Endothelial cell (in vitro differentiated cells): Measurements from ENCODE around the gene DLGAP1. TPM values are rescaled to one million over a fixed set of nuclear protein-coding genes. Genes with fewer than 3 reads are reported as not detected.

ENCODE experiments used
- DNase-seq: peaks from one replicate; pipeline ENCODE4 v3.0.0; 2021; ENCODE audit warnings: low spot score
- H3K27ac Mint-ChIP-seq: one replicate; pipeline ENCODE4 v1.8.0; 2021; ENCODE audit warnings: mixed read lengths, inconsistent platforms; ENCODE audit not compliant: unreplicated experiment
- H3K27me3 Mint-ChIP-seq: one replicate; pipeline ENCODE4 v1.8.0; 2021; ENCODE audit warnings: mild to moderate bottlenecking, moderate library complexity, mixed read lengths, inconsistent platforms; ENCODE audit not compliant: unreplicated experiment
- H3K36me3 Mint-ChIP-seq: one replicate; pipeline ENCODE4 v1.8.0; 2021; ENCODE audit warnings: mild to moderate bottlenecking, low read depth, mixed read lengths, inconsistent platforms; ENCODE audit not compliant: unreplicated experiment
- H3K4me1 Mint-ChIP-seq: one replicate; pipeline ENCODE4 v1.8.0; 2021; ENCODE audit warnings: mild to moderate bottlenecking, mixed read lengths, inconsistent platforms; ENCODE audit not compliant: unreplicated experiment
- H3K4me3 Mint-ChIP-seq: one replicate; pipeline ENCODE4 v1.8.0; 2021; ENCODE audit warnings: mild to moderate bottlenecking, mixed read lengths, inconsistent platforms; ENCODE audit not compliant: unreplicated experiment
- H3K9me3 Mint-ChIP-seq: one replicate; pipeline ENCODE4 v1.8.0; 2021; ENCODE audit warnings: mixed read lengths, inconsistent platforms; ENCODE audit not compliant: unreplicated experiment
- total RNA-seq: library from RNA; stranded (reverse); fragmentation: NEBNext Ultra II Directional; extraction: Animal tissue kit (Norgen Biotek cat#: 25700); gene quantifications from one replicate; pipeline ENCODE4 v1.2.1, GENCODE V29; 2021; ENCODE audit not compliant: unreplicated experiment
- TF ChIP-seq, protein P1 (sequence below): fragments of 200-600 bp; sonication (generic); IDR thresholded peaks from one replicate; pipeline ENCODE4 v1.5.0; 2021; ENCODE audit warnings: antibody characterized with exemption; ENCODE audit not compliant: unreplicated experiment

The DLGAP1 gene
- total RNA-seq, 1 donor from 2014 or later = 1.8 TPM

DNA sequence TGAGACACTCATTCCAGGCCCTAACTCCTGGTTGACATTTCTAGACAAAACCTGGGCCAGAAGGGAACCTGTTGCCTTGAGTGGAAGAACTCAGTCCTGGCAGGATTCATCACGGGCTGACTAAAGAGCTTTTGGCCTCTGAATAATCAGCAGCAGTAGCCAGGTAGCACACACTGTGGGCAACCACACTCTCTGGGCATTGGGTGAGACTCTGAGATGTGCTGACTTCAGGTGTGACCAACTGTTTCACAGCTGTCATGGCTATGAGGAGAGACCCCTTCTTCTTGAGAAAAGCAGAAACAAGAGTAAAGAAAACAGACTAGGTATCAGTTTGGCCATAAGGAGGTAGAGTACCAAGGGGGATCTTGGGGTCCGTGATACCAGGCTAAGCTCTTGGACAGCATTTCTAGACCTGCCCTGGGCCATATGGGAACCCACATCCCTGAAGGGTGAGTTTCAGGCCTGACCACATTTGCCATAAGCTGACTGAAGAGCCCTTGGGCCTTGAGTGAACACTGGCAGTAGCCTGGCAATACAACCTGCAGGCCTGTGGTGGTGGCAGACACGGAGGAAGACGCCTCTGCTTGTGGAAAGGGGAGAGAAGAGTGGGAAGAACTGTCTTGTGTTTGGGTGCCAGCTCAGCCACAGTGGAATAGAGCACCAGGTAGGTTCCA is 230.9 kb downstream of the DLGAP1 start:
- H3K4me3 Mint-ChIP-seq = no peak overlapping the region
- H3K9me3 Mint-ChIP-seq = no peaks in the 10 kb centered on the region
- H3K4me1 Mint-ChIP-seq = no peaks in the 10 kb centered on the region
- H3K36me3 Mint-ChIP-seq = no peaks in the 10 kb centered on the region
- no peak overlapping the region for H3K27ac Mint-ChIP-seq
- TF ChIP-seq, protein P1, sequence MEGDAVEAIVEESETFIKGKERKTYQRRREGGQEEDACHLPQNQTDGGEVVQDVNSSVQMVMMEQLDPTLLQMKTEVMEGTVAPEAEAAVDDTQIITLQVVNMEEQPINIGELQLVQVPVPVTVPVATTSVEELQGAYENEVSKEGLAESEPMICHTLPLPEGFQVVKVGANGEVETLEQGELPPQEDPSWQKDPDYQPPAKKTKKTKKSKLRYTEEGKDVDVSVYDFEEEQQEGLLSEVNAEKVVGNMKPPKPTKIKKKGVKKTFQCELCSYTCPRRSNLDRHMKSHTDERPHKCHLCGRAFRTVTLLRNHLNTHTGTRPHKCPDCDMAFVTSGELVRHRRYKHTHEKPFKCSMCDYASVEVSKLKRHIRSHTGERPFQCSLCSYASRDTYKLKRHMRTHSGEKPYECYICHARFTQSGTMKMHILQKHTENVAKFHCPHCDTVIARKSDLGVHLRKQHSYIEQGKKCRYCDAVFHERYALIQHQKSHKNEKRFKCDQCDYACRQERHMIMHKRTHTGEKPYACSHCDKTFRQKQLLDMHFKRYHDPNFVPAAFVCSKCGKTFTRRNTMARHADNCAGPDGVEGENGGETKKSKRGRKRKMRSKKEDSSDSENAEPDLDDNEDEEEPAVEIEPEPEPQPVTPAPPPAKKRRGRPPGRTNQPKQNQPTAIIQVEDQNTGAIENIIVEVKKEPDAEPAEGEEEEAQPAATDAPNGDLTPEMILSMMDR = no peak
- no peak for DNase-seq
- H3K27me3 Mint-ChIP-seq = no peaks in the 10 kb centered on the region

DNA sequence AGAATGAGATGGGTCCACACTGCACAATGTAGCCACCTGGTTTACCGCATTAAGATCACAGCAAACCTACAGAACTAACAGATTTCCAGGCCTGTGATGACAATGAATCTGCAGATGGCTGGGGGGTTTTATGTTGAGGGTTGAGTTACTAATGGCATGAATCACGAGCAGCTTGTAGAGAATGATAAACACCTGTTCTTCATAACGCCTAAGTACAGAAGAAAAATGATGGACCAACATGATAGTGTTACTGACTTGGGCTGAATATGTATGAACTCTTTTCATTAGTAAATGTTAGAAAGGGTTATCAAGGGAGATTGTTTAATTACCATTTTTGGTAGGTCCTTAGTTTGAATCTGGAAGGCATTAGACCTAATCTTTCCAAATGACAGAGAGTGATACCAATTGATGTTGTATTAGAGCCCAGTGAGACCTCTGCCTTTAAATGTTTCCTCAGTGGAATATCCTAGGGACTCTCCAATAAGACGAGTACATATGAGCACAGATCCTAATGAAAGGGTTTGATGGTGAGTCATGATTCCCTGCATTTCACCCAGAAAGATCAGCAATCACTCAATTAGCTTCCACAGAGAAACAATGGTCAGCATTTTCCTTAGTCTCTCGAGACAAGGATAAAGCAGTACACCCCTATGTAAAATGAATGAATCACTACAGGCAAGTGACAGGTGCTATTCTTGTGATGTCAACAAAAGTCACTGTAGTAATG is 243.8 kb downstream of the DLGAP1 start:
- Mint-ChIP-seq H3K27me3 (no peaks in the 10 kb centered on the region), H3K36me3 (no peaks in the 10 kb centered on the region), H3K27ac (no peak overlapping the region), H3K9me3 (no peaks in the 10 kb centered on the region), H3K4me3 (no peak overlapping the region), H3K4me1 (no peaks in the 10 kb centered on the region)
- DNase-seq = no peak
- TF ChIP-seq, protein P1 = no peak

DNA sequence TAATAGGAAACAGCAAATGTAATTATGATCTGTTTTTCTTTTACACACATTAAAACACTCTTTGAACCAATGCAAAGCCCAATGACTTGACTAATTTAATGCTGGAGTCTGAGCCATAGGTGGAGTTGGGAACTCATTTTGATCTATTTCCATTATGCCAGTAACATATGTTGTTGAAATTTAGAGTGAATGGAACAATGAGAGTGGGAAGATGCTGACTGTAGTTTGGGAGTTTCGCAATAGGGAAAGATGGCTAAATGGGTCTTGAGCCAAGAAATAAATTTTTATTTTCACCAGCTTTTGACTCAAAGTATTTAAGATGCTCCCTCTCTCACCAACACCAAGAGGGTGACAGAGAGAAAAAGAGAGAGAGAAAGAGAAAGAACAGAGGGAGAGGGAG is 246.7 kb downstream of the DLGAP1 start:
- TF ChIP-seq, protein P1 = no peak
- Mint-ChIP-seq H3K4me3 (no peak overlapping the region), H3K4me1 (peaks cover 17% of the 10 kb centered on the region), H3K27me3 (peaks cover 2% of the 10 kb centered on the region), H3K9me3 (no peaks in the 10 kb centered on the region), H3K27ac (no peak overlapping the region), H3K36me3 (no peaks in the 10 kb centered on the region)
- no peak for DNase-seq

DNA sequence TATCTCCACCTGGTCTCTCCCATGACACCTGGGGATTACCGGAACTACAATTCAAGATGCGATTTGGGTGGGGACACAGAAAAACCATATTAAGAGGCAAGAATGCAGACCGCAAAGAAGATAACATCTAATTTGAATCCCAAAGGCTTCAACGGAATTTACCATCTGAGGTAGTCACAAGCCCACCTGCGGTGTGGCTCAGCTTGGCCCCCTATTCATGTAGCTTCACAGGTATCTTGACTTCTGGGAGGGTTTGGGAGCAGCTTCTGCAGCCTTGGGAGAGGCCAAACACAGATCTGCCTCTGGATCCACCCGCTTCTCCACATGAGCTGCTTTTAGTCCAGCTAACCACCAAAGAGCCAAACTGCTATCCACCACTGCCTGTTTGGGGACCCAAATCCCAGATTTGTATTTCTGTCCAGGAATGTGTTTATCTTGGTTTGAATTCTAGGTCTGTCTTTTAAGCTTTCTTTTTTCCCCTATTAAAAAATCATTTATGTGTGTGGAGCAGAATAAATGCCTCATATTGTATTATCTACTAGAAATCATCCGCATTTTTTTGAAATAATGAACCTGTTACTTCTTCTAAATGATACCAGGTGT is 247.6 kb downstream of the DLGAP1 start:
- DNase-seq = no peak
- TF ChIP-seq, protein P1 = no peak
- Mint-ChIP-seq H3K9me3 (no peaks in the 10 kb centered on the region), H3K27me3 (peaks cover 2% of the 10 kb centered on the region), H3K4me3 (no peak overlapping the region), H3K36me3 (no peaks in the 10 kb centered on the region), H3K4me1 (peaks cover 18% of the 10 kb centered on the region), H3K27ac (no peak overlapping the region)

DNA sequence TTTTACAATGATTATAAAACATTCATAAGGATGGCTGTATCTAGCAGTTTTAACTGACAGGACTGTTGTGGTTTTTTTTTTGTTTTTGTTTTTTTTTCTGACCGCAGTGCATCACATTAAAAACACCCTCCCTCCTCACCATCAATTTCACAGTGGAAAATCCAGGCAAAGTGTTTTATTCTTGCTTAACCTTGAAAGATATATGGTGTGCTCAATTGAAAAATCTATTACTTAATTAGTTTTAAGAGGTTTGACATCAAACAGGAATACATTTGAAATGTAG is 250.7 kb downstream of the DLGAP1 start:
- Mint-ChIP-seq H3K9me3 (no peaks in the 10 kb centered on the region), H3K27ac (no peak overlapping the region), H3K36me3 (no peaks in the 10 kb centered on the region), H3K4me3 (no peak overlapping the region), H3K4me1 (peaks cover 18% of the 10 kb centered on the region), H3K27me3 (peaks cover 2% of the 10 kb centered on the region)
- TF ChIP-seq, protein P1 = no peak
- no peak for DNase-seq
